GM15510 (cell line): Measurements from ENCODE around the gene PDCD2L.

Experiments
- POLR2A ChIP-seq: IDR thresholded peaks from 3 replicates; pipeline ENCODE4 v1.6.1; 2011; ENCODE audit warnings: borderline replicate concordance; ENCODE audit not compliant: insufficient read length; ENCODE audit errors: extremely low read depth

PDCD2L gene

GRCh38 chr19:34393031-34393430 lies 11.2 kb upstream of the PDCD2L start:
- TF ChIP-seq POLR2A = no peak

DNA sequence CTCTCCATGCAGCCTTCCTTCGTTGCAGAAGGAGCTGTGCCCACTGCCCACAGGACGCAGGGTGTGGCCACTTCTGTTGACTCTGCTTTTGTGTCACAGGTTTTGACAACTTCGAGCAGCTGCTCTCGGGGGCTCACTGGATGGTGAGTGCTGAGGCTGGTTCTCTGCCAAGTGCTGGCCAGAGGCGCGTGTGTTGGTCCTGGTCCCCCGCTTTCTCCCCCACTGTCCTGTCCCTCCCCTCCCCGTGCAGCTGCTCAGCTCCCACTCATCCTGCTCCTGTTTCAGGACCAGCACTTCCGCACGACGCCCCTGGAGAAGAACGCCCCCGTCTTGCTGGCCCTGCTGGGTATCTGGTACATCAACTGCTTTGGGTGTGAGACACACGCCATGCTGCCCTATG lies 10.6 kb upstream of the PDCD2L start:
- no peak for TF ChIP-seq POLR2A

DNA sequence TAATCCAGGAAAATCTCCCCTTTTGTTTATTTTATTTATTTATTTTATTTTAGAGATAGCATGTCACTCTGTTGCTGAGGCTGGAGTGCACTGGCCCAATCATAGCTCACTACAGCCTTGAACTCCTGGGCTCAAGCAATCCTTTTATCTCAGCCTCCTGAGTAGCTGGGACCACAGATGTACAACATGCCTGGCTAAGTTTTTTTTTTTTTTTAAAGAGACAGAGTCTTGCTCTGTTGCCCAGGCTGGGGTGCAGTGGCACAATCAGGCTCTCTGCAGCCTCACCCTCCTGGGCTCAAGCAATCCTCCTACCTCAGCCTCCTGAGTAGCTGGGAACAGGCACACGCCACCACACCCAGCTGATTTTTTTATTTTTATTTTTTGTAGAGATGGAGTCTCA lies 6.3 kb upstream of the PDCD2L start:
- TF ChIP-seq POLR2A = no peak

GRCh38 chr19:34399886-34400285 lies 4.3 kb upstream of the PDCD2L start:
- no peak for TF ChIP-seq POLR2A

DNA sequence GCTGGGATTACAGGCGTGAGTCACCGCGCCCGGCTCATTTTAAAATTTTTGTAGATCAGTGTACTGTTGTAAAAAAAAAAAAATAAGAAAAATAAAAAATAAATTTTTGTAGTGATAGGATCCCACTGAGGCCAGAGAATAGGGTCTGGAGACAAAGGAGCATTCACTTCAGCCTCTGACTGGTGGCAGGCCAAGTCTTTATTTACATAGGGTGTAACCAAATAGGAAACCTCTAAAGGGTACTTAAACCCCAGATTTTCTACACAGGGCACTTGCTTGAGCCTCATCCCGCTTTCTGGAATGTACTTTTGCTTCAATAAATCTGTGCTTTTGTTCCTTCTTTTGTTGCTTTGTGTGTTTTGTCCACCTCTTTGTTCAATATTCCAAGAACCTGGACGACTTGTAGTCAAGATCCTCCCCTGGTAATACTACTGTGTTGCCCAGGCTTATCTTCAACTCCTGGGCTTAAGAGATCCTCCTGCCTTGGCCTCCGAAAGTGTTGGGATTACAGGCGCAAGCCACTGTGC lies 2.1 kb upstream of the PDCD2L start:
- TF ChIP-seq POLR2A = no peak

DNA sequence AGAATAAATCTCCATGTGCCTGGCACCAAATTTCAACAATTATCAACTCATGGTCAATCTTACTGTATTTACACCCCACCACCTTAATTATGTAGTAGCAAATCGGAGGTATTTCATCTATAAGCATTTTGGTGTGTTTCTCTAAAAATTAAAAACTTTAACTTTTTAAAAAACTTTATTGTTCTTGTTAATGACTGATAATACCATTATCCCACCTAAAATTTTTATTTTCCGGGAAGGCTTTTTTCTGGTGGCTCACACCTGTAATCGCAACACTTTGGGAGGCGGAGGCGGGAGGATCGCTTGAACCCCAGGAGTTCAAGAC lies 453 bp upstream of the PDCD2L start:
- no peak for TF ChIP-seq POLR2A

DNA sequence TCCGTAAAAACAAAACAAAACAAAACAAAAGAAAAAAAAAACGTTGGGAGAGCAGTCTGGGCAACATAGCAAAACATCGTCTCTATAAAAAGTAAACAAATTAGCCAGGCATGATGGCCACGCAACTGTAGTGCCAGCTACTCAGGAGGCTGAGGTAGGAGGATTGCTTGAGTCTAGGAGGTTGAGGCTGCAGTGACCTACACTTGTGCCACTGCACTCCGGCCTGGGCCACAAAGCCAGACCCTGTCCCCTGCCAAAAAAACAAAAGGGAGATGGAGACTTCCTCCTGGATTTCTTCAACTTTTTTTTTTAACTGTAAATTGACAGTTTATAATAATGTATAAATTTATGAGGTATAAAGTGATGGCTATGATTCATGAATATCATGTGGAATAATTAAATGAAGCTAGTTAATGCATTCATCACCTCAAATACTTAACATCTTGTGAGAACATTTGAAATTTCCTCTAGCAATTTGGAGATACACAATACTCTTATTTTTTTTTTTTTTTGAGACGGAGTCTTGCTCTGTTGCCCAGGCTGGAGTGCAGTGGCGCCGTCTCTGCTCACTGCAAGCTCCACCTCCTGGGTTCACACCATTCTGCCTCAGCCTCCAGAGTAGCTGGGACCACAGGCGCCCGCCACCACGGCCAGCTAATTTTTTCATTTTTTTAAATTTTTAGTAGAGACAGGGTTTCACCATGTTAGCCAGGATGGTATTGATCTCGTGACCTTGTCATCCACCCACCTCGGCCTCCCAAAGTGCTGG lies 1.9 kb downstream of the PDCD2L start:
- TF ChIP-seq POLR2A = no peak

DNA sequence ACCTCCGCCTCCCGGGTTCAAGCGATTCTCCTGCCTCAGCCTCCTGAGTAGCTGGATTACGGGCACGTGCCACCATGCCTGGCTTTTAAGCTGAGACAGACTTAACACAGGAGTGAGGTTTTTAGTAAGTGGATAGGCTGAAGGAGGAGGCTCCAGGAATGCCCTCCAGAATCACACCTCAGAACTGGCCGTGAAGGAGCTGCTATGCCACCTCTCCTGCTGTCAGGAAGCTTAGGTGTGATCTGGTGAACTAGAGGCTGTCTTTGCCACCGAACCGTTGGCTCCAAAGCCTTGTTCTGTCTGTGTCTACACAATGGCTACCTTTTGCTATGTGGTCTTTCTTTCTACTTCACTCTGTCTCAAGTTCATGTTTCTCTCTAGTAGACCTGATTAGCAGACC lies 4.2 kb downstream of the PDCD2L start:
- TF ChIP-seq POLR2A = no peak

GRCh38 chr19:34409189-34410164 lies 5.3 kb downstream of the PDCD2L start:
- no peak for TF ChIP-seq POLR2A

- TF ChIP-seq POLR2A = no peak
Measured at GRCh38 chr19:34411216-34411615, 7.0 kb downstream of the PDCD2L start.

DNA sequence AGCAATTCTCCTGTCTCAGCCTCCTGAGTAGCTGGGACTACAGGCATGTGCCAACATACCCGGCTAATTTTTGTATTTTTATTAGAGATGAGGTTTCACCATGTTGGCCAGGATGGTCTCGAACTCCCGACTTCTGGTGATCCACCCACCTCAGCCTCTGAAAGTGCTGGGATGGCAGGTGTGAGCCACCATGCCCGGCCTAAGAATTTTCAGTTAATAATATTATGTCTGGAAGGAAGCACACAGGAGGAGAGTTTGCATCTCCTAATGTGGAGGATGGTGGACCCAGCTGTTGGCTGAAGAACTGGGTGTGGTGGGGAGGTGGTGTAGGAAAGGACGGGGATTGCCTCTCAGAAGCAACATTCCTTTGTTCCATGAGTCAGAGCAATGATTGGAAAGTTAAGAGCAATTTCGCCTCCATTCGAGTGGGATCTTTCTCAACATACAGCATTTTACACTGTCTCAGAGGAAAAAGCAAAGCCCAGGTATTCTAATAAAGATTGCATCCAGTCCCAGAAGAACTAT lies 11.9 kb downstream of the PDCD2L start:
- no peak for TF ChIP-seq POLR2A

- no peak for TF ChIP-seq POLR2A
Measured at GRCh38 chr19:34418300-34418699, 14.1 kb downstream of the PDCD2L start.

DNA sequence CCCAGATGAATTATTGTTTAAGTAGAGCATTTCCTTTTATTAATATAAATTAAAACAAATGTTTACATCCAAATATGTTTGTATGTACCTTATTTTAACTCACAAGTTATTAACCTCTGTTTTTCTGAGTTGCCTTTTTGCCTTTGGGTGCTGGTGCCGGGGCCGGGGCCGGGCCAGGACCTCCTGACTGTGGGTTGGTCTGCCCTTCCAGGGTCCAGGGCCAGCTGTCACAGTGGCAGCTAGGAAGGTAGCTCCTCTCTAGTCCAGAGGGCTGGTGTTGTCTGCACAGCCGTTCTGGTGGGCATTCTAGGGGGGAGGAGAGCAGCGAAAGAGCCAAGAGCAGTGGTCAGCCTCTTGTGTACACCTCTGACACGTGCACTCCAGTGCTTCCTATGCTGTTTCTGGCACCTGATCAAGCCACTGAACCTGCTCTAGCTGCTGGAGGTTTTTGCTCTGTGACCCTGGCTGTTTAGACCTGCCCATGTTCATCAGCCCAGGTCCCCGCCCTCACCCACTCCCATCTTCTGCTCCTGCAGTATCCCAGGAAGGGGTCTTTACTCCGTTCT lies 22.0 kb downstream of the PDCD2L start:
- TF ChIP-seq POLR2A = no peak

DNA sequence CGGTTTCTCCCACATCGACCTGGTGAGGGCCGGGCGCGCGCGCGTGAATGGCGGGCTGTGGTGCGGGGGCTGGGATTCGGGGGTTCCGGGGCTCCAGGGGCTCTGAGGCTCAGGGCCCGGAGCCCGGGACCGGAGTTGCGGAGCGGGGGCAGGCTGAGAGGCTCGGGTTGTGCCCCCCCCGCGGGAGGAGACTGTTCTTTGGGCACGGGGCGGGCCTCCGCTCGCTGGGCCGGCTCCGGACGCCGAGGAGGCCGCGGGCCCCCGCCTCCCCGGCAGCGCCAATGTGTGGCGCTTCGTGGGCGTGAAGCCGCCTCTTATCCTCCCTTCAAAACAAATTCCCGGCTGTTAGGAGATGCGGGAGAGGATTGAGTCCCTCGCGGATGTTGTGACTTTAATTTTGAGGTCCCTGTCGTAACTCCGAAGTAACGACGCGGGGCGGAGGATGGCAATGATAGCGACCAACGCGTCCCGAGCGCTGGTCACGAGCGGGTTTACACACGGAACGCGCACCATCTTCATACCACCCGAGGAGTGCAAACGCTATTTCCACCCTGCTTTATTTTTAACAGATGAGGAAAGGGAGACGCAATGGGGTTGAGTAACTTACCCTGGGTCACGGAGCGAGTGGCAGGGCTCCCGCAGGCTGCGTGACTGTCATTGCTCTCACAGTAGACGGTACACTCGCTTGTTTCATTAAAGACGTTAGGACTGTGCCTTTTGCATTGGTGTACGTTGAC lies 24.5 kb downstream of the PDCD2L start:
- no peak for TF ChIP-seq POLR2A
